Spleen (tissue), 7 donors: ENCODE data around the gene STK39.

Experiments
- CTCF ChIP-seq, 11 experiments: fragments of 200-600 bp in 7 of 11; fragments of 450-650 bp in 4 of 11; sonication (generic) in 4 of 11; IDR thresholded peaks in 8 of 11; conservative IDR thresholded peaks in 3 of 11; 1 replicate in 7 of 11; 2 replicates in 4 of 11; pipeline versions ENCODE4 v1.4.0 to v1.8.0; 2016 to 2021; ENCODE audit warnings: antibody characterized with exemption in 11 of 11, inconsistent platforms in 4 of 11, mild to moderate bottlenecking in 1 of 11
- POLR2A ChIP-seq, 3 donors: fragments of 450-650 bp; IDR thresholded peaks; one replicate each; pipeline ENCODE4 v1.5.1; 2017; ENCODE audit warnings: antibody characterized with exemption in 3 of 3, mild to moderate bottlenecking in 1 of 3
- POLR2AphosphoS5 ChIP-seq, 3 donors: sonication (generic); formaldehyde crosslinking; IDR thresholded peaks; one replicate each; pipeline ENCODE4 v1.5.1; 2017; ENCODE audit warnings: antibody characterized with exemption in 3 of 3
- donor health status: DM: no; HTN: no; CAD: no; lungs with moderate emphysema.
- donor health status: DM: no; HTN: no; CAD: no.
- donor health status: DM: no; HTN: no; CAD: no.

DNA sequence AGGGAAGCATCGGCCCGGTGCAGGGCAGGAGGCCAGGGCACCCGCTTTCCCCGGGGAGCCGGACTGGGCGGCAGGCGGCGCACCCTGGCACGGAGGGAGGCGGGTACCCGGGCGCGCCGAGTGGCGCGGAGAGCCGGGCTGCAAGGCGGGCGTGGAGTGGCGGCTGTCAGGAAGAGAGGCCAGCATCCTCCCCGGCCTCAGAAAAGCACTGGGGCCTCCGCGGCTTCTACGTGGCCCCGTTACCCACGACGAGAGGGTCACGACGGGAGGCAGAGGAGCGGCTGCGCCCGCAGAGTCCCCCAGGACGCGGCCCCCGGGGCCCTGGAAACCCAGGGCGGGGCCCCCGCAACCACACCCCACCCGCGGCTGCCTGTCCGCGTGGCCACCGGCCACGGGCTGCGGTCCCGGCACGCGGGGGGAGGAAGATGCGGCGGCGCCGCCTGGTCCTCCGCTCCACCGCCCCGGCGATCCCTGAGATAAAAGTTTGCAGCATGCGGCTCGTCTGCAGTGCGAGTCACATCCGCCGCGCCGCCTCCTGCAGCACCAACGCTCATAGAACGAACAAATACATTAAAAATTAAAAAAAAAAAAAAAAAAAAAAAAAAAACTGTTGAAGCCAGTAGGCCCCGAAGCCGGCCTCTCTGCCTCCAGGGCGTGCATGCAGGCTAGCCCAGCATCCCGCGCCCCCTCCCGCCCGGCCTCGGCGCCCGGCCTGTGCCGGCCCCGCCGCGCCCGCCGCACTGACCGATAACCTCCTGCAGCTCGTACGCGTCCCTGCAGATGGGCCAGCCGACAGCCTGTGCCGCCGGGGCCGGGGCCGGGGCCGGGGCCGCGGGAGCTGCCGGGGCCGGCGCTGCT, 683 bp downstream of the STK39 start:
- TF ChIP-seq POLR2A (IDR thresholded peaks at IDR 0.05) (no peak), CTCF (IDR thresholded peaks at IDR 0.05 in 8 of 11, conservative IDR thresholded peaks at IDR 0.05 in 3 of 11) (peak in 6 of 11 experiments; percentile 7 to 47 (median 34)), POLR2AphosphoS5 (IDR thresholded peaks at IDR 0.05) (peak in 2 of 3 donors; percentile 33 to 64)
